AG09319 (cell line): ENCODE results near the gene DAB2IP.

Experiments used
- DNase-seq: peaks from one replicate; pipeline ENCODE4 v3.0.0-alpha.2; 2010; ENCODE audit warnings: low read depth; ENCODE audit errors: extremely low read depth
- TF ChIP-seq, protein P1 (sequence below): IDR thresholded peaks from 2 replicates; pipeline ENCODE4 v1.5.1; 2011; ENCODE audit warnings: low read depth, mild to moderate bottlenecking, inconsistent platforms, low read length, moderate library complexity

DAB2IP gene

GRCh38 chr9:121781701-121782464 is 130.4 kb downstream of the DAB2IP start:
- no peak for DNase-seq
- TF ChIP-seq, protein P1, sequence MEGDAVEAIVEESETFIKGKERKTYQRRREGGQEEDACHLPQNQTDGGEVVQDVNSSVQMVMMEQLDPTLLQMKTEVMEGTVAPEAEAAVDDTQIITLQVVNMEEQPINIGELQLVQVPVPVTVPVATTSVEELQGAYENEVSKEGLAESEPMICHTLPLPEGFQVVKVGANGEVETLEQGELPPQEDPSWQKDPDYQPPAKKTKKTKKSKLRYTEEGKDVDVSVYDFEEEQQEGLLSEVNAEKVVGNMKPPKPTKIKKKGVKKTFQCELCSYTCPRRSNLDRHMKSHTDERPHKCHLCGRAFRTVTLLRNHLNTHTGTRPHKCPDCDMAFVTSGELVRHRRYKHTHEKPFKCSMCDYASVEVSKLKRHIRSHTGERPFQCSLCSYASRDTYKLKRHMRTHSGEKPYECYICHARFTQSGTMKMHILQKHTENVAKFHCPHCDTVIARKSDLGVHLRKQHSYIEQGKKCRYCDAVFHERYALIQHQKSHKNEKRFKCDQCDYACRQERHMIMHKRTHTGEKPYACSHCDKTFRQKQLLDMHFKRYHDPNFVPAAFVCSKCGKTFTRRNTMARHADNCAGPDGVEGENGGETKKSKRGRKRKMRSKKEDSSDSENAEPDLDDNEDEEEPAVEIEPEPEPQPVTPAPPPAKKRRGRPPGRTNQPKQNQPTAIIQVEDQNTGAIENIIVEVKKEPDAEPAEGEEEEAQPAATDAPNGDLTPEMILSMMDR: no peak

DNA sequence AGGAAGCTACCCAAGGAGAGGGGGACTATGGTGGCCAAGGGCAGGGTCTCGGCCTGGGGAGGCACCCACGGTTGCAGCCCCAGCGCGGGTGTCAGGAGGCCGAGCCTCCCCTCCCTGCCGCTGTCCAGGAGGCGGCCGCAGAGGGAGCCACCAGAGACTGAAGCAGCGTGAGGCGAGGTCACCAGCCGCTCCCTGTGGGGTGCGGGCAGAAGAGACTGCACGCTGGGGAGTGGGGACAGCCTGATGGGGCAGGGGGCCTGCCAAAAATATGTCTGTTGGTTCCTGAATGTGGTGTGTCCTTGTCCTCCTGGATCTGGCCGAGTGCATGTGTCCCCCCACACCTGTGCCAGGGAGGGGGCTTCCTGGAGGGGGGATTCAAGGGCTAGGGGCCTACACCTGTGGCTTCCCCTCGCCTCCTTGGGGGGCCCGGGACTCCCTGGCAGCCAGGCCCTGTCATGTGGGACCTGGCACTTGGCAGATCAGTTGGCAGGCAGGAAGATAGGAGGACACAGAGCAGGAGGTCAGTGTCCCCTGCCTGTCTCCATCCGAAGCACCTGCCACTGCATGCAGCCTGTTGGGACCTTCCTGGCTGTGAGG is 131.2 kb downstream of the DAB2IP start:
- DNase-seq: no peak
- TF ChIP-seq, protein P1: no peak

GRCh38 chr9:121783111-121783510 is 131.7 kb downstream of the DAB2IP start:
- TF ChIP-seq, protein P1: no peak
- DNase-seq: no peak

DNA sequence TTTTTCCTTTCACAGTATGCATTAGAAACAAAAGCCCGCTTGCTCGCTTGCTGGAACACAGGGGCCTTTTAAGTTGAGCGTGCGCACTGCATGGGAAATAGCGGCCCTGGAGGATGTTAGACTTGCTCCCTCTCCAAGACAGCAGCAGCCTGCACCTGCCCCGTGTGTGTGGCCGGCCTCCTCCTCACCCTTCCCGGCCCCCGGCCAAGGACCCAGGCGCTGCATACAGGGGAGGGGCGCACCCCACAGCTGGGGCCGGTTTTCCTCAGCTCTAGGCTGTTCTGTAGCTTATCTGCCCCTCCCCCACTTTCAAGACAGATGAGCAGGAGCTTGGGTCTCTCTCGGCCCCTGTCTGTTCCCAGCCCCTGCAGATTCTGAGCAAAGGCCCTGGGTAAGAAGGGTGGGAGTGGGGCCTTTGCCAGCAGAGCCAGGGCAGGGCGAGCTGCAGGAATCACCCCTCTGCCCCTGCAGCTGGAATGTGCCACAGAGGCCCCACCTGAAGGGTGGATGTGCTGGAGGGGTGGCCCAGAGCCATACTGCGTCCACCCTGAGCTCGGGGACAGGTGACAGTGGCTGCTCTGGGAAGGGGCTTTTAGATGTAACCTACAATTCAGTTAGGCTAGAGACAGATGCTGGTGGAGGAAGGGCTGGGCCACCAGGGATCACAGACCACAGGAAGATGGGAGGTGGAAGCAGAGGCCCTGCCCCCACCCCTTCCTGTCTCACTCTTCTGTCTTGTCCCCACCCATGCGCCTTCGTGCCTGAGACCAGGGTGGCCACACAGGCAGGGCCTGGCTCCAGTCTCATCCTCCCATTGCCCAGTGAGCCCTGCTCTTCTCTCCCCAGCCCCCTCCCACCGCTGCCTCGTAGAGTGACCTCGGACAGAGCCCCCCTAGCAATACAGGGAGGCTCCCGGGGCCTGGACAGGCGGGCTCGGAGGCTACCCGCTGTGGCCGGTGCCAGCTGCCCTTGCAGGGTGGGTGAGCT is 132.4 kb downstream of the DAB2IP start:
- DNase-seq: no peak
- TF ChIP-seq, protein P1: no peak

DNA sequence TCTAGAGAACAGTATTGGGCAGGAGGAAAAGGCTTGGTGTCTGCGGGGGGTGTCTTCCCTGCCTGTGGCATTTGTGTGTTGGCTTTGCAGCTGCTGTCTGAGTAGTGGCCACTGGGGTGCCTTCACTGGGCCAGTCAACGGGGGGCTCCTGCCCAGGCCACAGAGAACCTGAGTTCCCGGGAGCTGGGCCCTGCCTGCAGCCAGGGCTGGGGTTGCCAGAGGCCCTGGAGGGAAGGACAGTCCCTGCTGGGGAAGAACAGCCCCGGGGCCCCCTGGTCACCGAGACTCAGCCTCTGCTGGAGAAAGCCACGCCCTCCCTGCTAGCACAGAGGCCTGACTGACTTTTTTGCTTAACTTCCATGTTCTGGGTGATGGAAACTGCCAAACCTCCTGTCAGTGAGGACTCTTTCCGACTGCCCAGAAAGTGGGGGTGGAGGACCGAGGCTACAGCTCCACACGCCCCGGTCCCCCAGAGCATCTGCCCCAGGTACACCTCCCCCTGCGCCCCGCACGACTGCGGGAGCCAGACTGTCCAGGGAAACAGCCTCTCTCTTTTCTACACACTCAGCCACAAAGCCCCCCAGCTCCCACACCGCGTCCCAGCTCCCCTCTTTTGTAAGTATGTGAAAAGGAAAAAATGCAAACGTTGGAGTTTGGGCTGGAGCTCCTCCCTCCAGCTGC is 133.4 kb downstream of the DAB2IP start:
- TF ChIP-seq, protein P1: no peak
- DNase-seq: no peak

GRCh38 chr9:121785673-121786542 is 134.5 kb downstream of the DAB2IP start:
- no peak for DNase-seq
- TF ChIP-seq, protein P1: no peak
